Measurements from ENCODE around the gene CACNB3. TPM values are rescaled to one million over a fixed set of nuclear protein-coding genes. Genes with fewer than 3 reads are reported as not detected.
"Not testable (repeated sequence)": the region's sequence is repeated elsewhere in the genome, so short reads cannot be mapped to it uniquely, and the experiment has no call there.

The CACNB3 gene
- total RNA-seq, 1 donor from 2014 or later: 23.5 TPM

GRCh38 chr12:48856379-48856778, 38.1 kb downstream of the CACNB3 start:
- peaks cover 20% of the 10 kb centered on the region for H3K36me3 ChIP-seq
- ATAC-seq (no peak), DNase-seq (no peak)
- no peaks in the 10 kb centered on the region for H3K27me3 ChIP-seq (ENCODE audit: low read depth)
- H3K4me3 ChIP-seq: no peak overlapping the region
- intact Hi-C loops (cut with DNase I): no loop called here
- no peaks in the 10 kb centered on the region for H3K9me3 ChIP-seq
- no peak overlapping the region for H3K27ac ChIP-seq
- TF ChIP-seq CTCF (IDR thresholded peaks at IDR 0.05): no peak
- peaks cover 9% of the 10 kb centered on the region for H3K4me1 ChIP-seq

- no peak for TF ChIP-seq CTCF (IDR thresholded peaks at IDR 0.05)
- intact Hi-C loops (cut with DNase I): no loop called here
- H3K36me3 ChIP-seq: peaks cover 20% of the 10 kb centered on the region
Observed at GRCh38 chr12:48857278-48857994, 39.1 kb downstream of the CACNB3 start.

GRCh38 chr12:48858043-48858442, 39.7 kb downstream of the CACNB3 start:
- ATAC-seq (no peak), DNase-seq (no peak)
- Histone ChIP-seq H3K36me3 (peaks cover 20% of the 10 kb centered on the region), H3K27me3 (ENCODE audit: low read depth) (no peaks in the 10 kb centered on the region), H3K4me1 (peaks cover under 1% of the 10 kb centered on the region), H3K27ac (no peak overlapping the region), H3K4me3 (no peak overlapping the region), H3K9me3 (no peaks in the 10 kb centered on the region)
- intact Hi-C loops (cut with DNase I): no loop called here
- no peak for TF ChIP-seq CTCF (IDR thresholded peaks at IDR 0.05)

More at GRCh38 chr12:48857278-48857994, 39.1 kb downstream of the CACNB3 start:
- Histone ChIP-seq H3K4me3 (no peak overlapping the region), H3K9me3 (no peaks in the 10 kb centered on the region), H3K27ac (no peak overlapping the region), H3K4me1 (peaks cover 7% of the 10 kb centered on the region), H3K27me3 (ENCODE audit: low read depth) (no peaks in the 10 kb centered on the region)
- no peak for DNase-seq
- ATAC-seq: no peak

GRCh38 chr12:48859607-48860006, 41.3 kb downstream of the CACNB3 start:
- no peaks in the 10 kb centered on the region for H3K9me3 ChIP-seq
- H3K4me3 ChIP-seq: no peak overlapping the region
- no peak for TF ChIP-seq CTCF (IDR thresholded peaks at IDR 0.05)
- intact Hi-C loops (cut with DNase I): no loop called here
- H3K27me3 ChIP-seq (ENCODE audit: low read depth): no peaks in the 10 kb centered on the region
- no peak for DNase-seq
- ATAC-seq: no peak
- peaks cover 8% of the 10 kb centered on the region for H3K4me1 ChIP-seq
- H3K27ac ChIP-seq: no peak overlapping the region
- peaks cover 20% of the 10 kb centered on the region for H3K36me3 ChIP-seq

GRCh38 chr12:48860236-48860635, 41.9 kb downstream of the CACNB3 start:
- DNase-seq; ATAC-seq; H3K27ac ChIP-seq; intact Hi-C loops (cut with DNase I); H3K27me3 ChIP-seq (ENCODE audit: low read depth); H3K9me3 ChIP-seq; H3K4me3 ChIP-seq: not testable (repeated sequence)
- Histone ChIP-seq H3K36me3 (peaks cover 20% of the 10 kb centered on the region), H3K4me1 (peaks cover 14% of the 10 kb centered on the region)

- DNase-seq: no peak
- TF ChIP-seq CTCF (IDR thresholded peaks at IDR 0.05): no peak
- no peak overlapping the region for H3K4me3 ChIP-seq
- no peak for ATAC-seq
- H3K36me3 ChIP-seq: peaks cover 20% of the 10 kb centered on the region
- H3K9me3 ChIP-seq: no peaks in the 10 kb centered on the region
- H3K27me3 ChIP-seq (ENCODE audit: low read depth): no peaks in the 10 kb centered on the region
- no peak overlapping the region for H3K27ac ChIP-seq
- peaks cover 20% of the 10 kb centered on the region for H3K4me1 ChIP-seq
- intact Hi-C loops (cut with DNase I): no loop called here
Observed at GRCh38 chr12:48861111-48861510, 42.8 kb downstream of the CACNB3 start.

Measured in lower lobe of right lung (tissue), 2 donors.